ENCODE data around the gene TOGARAM2. TPM values are rescaled to one million over a fixed set of nuclear protein-coding genes. Genes with fewer than 3 reads are reported as not detected.

TOGARAM2 gene
- total and polyA plus RNA-seq, 2 of the 13 experiments (the other 11 are each of a cell fraction or from before 2014, with no cell fraction given) = under 0.01 to 0.05 TPM

- TF ChIP-seq ZNF318 (CRISPR knock-in tag; IDR thresholded peaks at IDR 0.05) (no peak; the same call in 1 of the 2 replicates), POLR2AphosphoS5 (IDR thresholded peaks at IDR 0.05; ENCODE audit: low read depth, low read length) (no peak), MYC (CRISPR knock-in tag; IDR thresholded peaks at IDR 0.05; ENCODE audit: borderline replicate concordance) (peak; percentile 63; the same call in 1 of the 2 replicates), ZFP90 (CRISPR knock-in tag; IDR thresholded peaks at IDR 0.05; ENCODE audit: borderline replicate concordance) (0 out of 2 replicates have a peak, but pooled peaks have one; percentile 61), MTF2 (CRISPR knock-in tag; IDR thresholded peaks at IDR 0.05; ENCODE audit: borderline replicate concordance) (no peak), ZNF331 (CRISPR knock-in tag; IDR thresholded peaks at IDR 0.05) (0 out of 2 replicates have a peak, but pooled peaks have one; percentile 46), ZNF235 (CRISPR knock-in tag; IDR thresholded peaks at IDR 0.05; ENCODE audit: borderline replicate concordance) (no peak), FOXA3 (CRISPR knock-in tag; IDR thresholded peaks at IDR 0.05) (0 out of 2 replicates have a peak, but pooled peaks have one; percentile 36), GMEB2 (CRISPR knock-in tag; IDR thresholded peaks at IDR 0.05; ENCODE audit: low read depth) (no peak), ATF5 (CRISPR knock-in tag; IDR thresholded peaks at IDR 0.05; ENCODE audit: low read depth) (no peak), ZHX1 (CRISPR knock-in tag; IDR thresholded peaks at IDR 0.05; ENCODE audit: low read depth) (no peak), RFX5 (IDR thresholded peaks at IDR 0.05; ENCODE audit: low read depth, low read length) (no peak), ELF3 (CRISPR knock-in tag; IDR thresholded peaks at IDR 0.05) (0 out of 2 replicates have a peak, but pooled peaks have one; percentile 53), ONECUT2 (CRISPR knock-in tag; IDR thresholded peaks at IDR 0.05) (peak; percentile 90), ZFP37 (CRISPR knock-in tag; IDR thresholded peaks at IDR 0.05; ENCODE audit: borderline replicate concordance) (no peak), ATF7 (IDR thresholded peaks at IDR 0.05) (no peak), ATF7 (CRISPR knock-in tag; IDR thresholded peaks at IDR 0.05) (no peak), RBM39 (IDR thresholded peaks at IDR 0.05; ENCODE audit: low read depth, low read length, poor library complexity, severe bottlenecking) (no peak)
Observed at GRCh38 chr2:28956415-28956826, 24.7 kb upstream of the TOGARAM2 start (continued).

Data from HepG2 (cell line).